Prostate gland (tissue), 2 donors: ENCODE results near the gene YIF1A. TPM values are rescaled to one million over a fixed set of nuclear protein-coding genes. Genes with fewer than 3 reads are reported as not detected.

Experiments used
- DNase-seq: peaks from one replicate; pipeline ENCODE4 v3.0.0-alpha.2; 2019; ENCODE audit warnings: low spot score
- H3K27ac ChIP-seq, 2 donors: fragments of 200-600 bp; sonication (generic); 2 replicates each; pipeline ENCODE4 v1.5.1; 2017 to 2019
- H3K27me3 ChIP-seq: fragments of 200-600 bp; sonication (generic); replicated peaks from 2 replicates; pipeline ENCODE4 v1.5.1; 2019; ENCODE audit not compliant: insufficient read depth
- H3K36me3 ChIP-seq, 2 donors: fragments of 200-600 bp; sonication (generic); 1 replicate in 1 of 2; 2 replicates in 1 of 2; pipeline versions ENCODE4 v1.5.1 to v1.8.1; 2017 to 2019
- H3K4me1 ChIP-seq: fragments of 200-600 bp; sonication (generic); replicated peaks from 2 replicates; pipeline ENCODE4 v1.5.1; 2019
- H3K4me3 ChIP-seq, 2 donors: fragments of 200-600 bp; sonication (generic); 2 replicates each; pipeline ENCODE4 v1.5.1; 2017 to 2019
- H3K9me3 ChIP-seq: fragments of 200-600 bp; sonication (generic); 2 replicates; pipeline ENCODE4 v1.5.1; 2017
- POLR2A ChIP-seq: fragments of 450-650 bp; IDR thresholded peaks from one replicate; pipeline ENCODE4 v1.6.1; 2016; ENCODE audit warnings: antibody characterized with exemption, mild to moderate bottlenecking
- POLR2AphosphoS5 ChIP-seq: sonication (generic); formaldehyde crosslinking; IDR thresholded peaks from one replicate; pipeline ENCODE4 v1.6.1; 2017; ENCODE audit warnings: antibody characterized with exemption
- WGBS: methylation state at CpG from one replicate; pipeline ENCODE4 v1.1.5; 2018; 5-methylcytosine and 5-hydroxymethylcytosine counted together
- intact Hi-C: fragments of 100-400 bp; cut with DNase I; formaldehyde crosslinking; loops from one replicate; pipeline ENCODE4 v1.14.2; 2022
- total RNA-seq, 2 donors: library from RNA; depleted of rRNA; stranded (reverse); fragments of >200 nt; gene quantifications; one replicate each; pipeline ENCODE4 v1.1.0, GENCODE V29; 2016
- TF ChIP-seq, protein P1 (sequence below), 4 experiments: fragments of 200-600 bp in 2 of 4; fragments of 450-650 bp in 2 of 4; sonication (generic) in 2 of 4; IDR thresholded peaks; 1 replicate in 3 of 4; 2 replicates in 1 of 4; pipeline ENCODE4 v1.5.1; 2016 to 2019; ENCODE audit warnings: antibody characterized with exemption in 4 of 4, mild to moderate bottlenecking in 2 of 4, moderate library complexity in 2 of 4

YIF1A gene
- total RNA-seq, 2 donors from 2014 or later = 92.6 to 112 TPM

DNA sequence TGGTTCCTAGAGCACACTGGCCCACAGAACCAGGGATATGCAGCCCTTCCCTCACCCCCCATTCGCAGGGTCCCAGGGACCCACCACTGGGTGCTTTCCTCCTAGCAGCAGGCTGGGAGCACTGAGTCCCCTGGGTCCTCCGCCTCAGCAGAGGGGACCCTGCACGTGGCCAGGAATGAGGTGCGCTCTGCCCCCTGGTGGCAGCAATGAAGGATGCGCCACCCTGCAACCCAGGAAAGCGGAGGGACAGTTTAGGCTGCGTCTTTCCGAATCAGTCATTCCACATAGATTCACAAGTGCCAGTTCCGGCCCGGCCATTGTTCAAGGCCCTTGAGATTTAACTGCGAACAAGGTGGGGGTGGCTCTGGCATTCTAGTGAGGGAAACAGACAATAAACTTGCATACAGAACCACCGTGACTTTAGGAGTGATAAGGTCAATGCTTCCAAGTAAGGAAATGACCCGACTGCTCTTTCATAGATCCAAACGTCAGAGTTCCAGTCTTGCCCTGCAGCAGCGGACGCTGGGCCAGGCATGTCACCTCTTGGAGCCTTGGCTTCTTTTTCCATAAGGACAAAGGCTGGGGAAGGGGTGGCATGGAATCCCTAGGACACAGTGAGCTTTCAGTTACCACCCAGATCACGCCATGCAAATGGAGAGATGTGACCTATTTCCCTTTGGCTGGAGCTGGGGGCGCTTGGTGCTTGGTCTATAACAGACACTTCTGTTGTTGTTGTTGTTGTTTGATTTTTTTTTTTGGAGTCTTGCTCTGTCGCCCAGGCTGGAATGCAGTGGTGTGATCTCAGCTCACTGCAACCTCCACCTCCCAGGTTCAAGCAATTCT, 39.6 kb upstream of the YIF1A start:
- Histone ChIP-seq H3K27me3 (no peaks in the 10 kb centered on the region), H3K27ac (no peak overlapping the region), H3K9me3 (no peaks in the 10 kb centered on the region), H3K4me3 (no peak overlapping the region), H3K36me3 (no peaks in the 10 kb centered on the region), H3K4me1 (no peaks in the 10 kb centered on the region)
- TF ChIP-seq POLR2AphosphoS5 (peak; percentile 79), POLR2A (no peak)
- TF ChIP-seq, protein P1, sequence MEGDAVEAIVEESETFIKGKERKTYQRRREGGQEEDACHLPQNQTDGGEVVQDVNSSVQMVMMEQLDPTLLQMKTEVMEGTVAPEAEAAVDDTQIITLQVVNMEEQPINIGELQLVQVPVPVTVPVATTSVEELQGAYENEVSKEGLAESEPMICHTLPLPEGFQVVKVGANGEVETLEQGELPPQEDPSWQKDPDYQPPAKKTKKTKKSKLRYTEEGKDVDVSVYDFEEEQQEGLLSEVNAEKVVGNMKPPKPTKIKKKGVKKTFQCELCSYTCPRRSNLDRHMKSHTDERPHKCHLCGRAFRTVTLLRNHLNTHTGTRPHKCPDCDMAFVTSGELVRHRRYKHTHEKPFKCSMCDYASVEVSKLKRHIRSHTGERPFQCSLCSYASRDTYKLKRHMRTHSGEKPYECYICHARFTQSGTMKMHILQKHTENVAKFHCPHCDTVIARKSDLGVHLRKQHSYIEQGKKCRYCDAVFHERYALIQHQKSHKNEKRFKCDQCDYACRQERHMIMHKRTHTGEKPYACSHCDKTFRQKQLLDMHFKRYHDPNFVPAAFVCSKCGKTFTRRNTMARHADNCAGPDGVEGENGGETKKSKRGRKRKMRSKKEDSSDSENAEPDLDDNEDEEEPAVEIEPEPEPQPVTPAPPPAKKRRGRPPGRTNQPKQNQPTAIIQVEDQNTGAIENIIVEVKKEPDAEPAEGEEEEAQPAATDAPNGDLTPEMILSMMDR (IDR thresholded peaks at IDR 0.05) = peak; percentile 89 to 97 (median 95)
- intact Hi-C loops = loop anchor here (2.0 kb wide), 1 partner anchor 16 kb away; no protein-coding TSS in a partner anchor
- peak; percentile 57 for DNase-seq
- WGBS = 15% methylated on average over 18 of the region's 19 CpGs

DNA sequence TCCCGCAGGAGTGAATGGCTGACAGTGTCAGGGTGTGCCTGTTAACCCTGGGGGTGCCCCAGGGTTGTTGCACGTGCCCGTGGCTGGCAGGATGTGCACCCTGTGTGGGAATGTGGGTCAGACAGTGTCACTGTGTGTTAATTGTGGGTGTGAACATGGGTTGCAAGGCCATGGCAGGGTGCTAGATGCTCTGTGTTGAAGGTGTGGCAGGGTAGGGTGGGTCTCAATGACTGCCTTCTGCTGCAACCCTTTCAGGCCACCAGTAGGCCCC, 39.0 kb upstream of the YIF1A start:
- WGBS = 90% methylated on average over 3 of the region's 3 CpGs
- TF ChIP-seq, protein P1 (IDR thresholded peaks at IDR 0.05) = no peak
- TF ChIP-seq POLR2A = no peak
- TF ChIP-seq POLR2AphosphoS5 = no peak
- H3K27me3 ChIP-seq = no peaks in the 10 kb centered on the region
- intact Hi-C loops = loop anchor here (2.0 kb wide), 1 partner anchor 15 kb away; no protein-coding TSS in a partner anchor
- no peaks in the 10 kb centered on the region for H3K9me3 ChIP-seq
- no peak overlapping the region for H3K4me3 ChIP-seq
- no peaks in the 10 kb centered on the region for H3K36me3 ChIP-seq
- H3K4me1 ChIP-seq = no peaks in the 10 kb centered on the region
- DNase-seq = no peak
- no peak overlapping the region for H3K27ac ChIP-seq

DNA sequence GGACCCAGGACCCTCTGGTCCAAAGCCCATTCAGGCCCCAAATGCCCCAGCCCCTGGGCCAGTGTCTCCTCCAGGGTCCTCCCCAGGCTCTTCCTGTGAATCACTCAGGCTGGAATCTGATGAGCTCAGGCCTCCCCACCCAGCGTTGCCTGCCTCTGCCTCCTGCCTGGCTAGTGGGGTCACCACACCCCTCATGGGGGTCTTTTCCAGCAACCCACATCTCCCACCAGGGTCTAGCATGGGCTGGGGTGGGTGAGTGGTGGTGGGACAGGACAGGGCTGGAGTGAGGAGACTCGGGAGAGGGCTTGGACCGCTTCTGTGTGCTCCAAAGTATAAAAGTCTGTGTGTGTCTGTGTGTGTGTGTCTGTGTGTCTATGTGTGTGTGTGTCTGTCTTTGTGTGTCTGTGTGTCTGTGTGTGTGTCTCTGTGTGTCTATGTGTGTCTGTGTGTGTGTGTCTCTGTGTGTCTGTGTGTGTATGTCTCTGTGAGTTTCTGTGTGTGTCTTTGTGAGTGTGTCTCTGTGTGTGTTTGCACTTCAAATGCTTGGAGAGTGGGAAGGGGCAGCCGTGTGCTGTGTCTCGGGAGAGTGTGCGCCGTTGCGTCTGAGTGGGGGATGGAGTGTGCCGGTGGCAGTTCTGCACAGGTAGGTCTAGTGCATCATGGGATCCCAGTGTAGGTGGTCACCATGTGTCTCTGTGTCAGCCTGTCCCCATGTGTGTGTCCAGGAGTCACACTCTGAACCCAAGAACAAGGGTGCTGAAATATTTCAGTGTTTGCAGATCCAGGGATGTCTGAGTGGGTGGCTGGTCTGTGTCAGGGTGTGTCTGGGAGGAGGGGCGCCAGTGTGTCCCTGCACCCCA, 38.5 kb upstream of the YIF1A start:
- no peak for DNase-seq
- no peak for TF ChIP-seq POLR2AphosphoS5
- TF ChIP-seq POLR2A = no peak
- TF ChIP-seq, protein P1 (IDR thresholded peaks at IDR 0.05) = no peak
- Histone ChIP-seq H3K27me3 (no peaks in the 10 kb centered on the region), H3K9me3 (no peaks in the 10 kb centered on the region), H3K27ac (peak overlapping the region in 1 of 2 donors; percentile 38), H3K4me1 (no peaks in the 10 kb centered on the region), H3K36me3 (no peaks in the 10 kb centered on the region), H3K4me3 (no peak overlapping the region)
- intact Hi-C loops = loop anchor here (2.0 kb wide), 1 partner anchor 15 kb away; no protein-coding TSS in a partner anchor
- 89% methylated on average over 10 of the region's 10 CpGs for WGBS

DNA sequence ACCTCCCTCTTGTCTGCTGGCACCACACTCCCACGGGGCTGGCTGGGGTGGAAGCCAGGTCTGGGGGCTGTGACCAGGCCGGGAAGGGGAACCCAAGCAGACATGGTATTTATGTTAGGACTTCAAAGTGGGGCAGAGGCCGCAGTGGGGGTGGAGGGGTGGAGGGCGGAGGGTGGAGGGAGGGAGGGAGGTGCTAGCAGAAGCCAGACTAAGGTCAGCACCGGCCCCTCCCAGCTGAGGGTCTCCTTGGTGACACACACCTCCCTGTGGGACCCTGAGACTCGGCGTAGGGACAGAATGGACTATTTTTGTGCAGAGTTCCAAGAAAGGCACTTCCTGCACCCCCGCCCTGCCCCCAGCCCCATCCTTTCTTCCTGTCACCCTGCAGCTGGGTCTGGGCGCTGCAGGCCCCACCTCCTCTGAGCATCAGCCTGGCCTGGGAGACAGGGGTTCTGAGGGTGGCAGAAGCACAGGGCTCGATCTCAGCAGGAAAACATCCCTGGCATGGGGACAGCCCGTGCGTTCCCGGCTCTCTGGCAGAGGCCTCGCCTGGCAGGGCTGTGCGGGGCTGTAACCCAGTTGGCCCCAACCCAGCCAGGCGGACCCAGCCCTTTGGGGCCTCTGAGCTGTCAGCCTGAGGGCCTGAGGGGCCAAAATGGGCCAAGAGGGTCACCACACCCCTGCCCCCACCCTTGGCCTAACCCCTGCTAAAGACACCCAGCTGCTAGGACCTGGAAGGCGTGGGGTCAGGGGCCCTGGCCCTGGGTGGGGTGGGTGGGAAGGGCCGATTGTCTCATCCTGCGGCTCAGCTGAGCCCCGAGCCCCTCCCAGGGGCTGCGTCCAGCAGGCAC, 37.5 kb upstream of the YIF1A start:
- no peak for TF ChIP-seq POLR2A
- H3K9me3 ChIP-seq = no peaks in the 10 kb centered on the region
- intact Hi-C loops = no loop called here
- DNase-seq = no peak
- H3K4me3 ChIP-seq = no peak overlapping the region
- 43% methylated on average over 18 of the region's 21 CpGs for WGBS
- no peaks in the 10 kb centered on the region for H3K36me3 ChIP-seq
- no peaks in the 10 kb centered on the region for H3K4me1 ChIP-seq
- peak overlapping the region in 1 of 2 donors; percentile 38 for H3K27ac ChIP-seq
- H3K27me3 ChIP-seq = no peaks in the 10 kb centered on the region

DNA sequence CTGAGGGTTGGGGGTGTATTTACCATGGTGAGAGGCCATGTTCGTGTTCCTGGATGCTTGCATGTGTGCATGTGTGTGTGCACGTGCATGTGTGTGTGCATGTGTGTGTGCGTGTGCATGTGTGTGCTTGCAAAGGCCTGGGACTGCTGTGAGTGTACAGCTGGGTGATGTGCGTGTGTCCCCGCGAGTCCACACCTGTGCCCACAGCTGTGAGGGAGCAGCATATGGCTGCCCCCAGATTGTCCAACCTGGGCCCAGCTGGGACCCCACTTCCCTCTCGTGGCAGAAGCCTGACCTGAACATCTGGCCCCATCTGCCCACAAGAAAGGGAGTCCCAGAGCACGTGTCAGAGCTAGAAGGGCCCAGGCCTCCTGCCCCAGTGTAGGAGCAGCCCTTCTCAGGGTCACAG, 36.3 kb upstream of the YIF1A start:
- H3K27ac ChIP-seq = no peak overlapping the region
- intact Hi-C loops = no loop called here
- H3K36me3 ChIP-seq = no peaks in the 10 kb centered on the region
- TF ChIP-seq POLR2A = no peak
- TF ChIP-seq POLR2AphosphoS5 = no peak
- TF ChIP-seq, protein P1 (IDR thresholded peaks at IDR 0.05) = no peak
- no peaks in the 10 kb centered on the region for H3K4me1 ChIP-seq
- no peak overlapping the region for H3K4me3 ChIP-seq
- no peak for DNase-seq
- H3K9me3 ChIP-seq = no peaks in the 10 kb centered on the region
- WGBS = 84% methylated on average over 5 of the region's 8 CpGs
- no peaks in the 10 kb centered on the region for H3K27me3 ChIP-seq
